Endodermal cell (in vitro differentiated cells): ENCODE measurements around the gene SAMD4B. TPM values are rescaled to one million over a fixed set of nuclear protein-coding genes. Genes with fewer than 3 reads are reported as not detected.
A peak's percentile ranks its signal among the peaks of the same experiment; 100 is the strongest.

Experiments
- DNase-seq: peaks from one replicate; pipeline ENCODE4 v3.0.0-alpha.2; 2017
- H3K27ac ChIP-seq: 2 replicates; pipeline ENCODE4 v1.5.1; 2013; ENCODE audit warnings: mild to moderate bottlenecking, low read depth, low read length, moderate library complexity
- H3K27me3 ChIP-seq: 2 replicates; pipeline ENCODE4 v1.6.1; 2013; ENCODE audit warnings: mild to moderate bottlenecking, low read length, moderate library complexity; ENCODE audit not compliant: insufficient read depth, control insufficient read depth, poor library complexity, severe bottlenecking
- H3K36me3 ChIP-seq: 2 replicates; pipeline ENCODE4 v1.7.0; 2013; ENCODE audit warnings: mild to moderate bottlenecking, low read length, moderate library complexity; ENCODE audit not compliant: control insufficient read depth, insufficient read depth
- H3K4me1 ChIP-seq: one replicate; pipeline ENCODE4 v1.7.0; 2013; ENCODE audit warnings: low read length; ENCODE audit not compliant: control insufficient read depth, insufficient read depth
- H3K4me3 ChIP-seq: 2 replicates; pipeline ENCODE4 v1.5.1; 2013; ENCODE audit warnings: mild to moderate bottlenecking, low read length, moderate library complexity
- H3K9ac ChIP-seq: 2 replicates; pipeline ENCODE4 v1.6.1; 2013; ENCODE audit warnings: mild to moderate bottlenecking, low read length, moderate library complexity; ENCODE audit not compliant: poor library complexity, severe bottlenecking; ENCODE audit errors: extremely low read depth
- H3K9me3 ChIP-seq: 2 replicates; pipeline ENCODE4 v1.6.1; 2013; ENCODE audit warnings: mild to moderate bottlenecking, low read length, moderate library complexity; ENCODE audit not compliant: control insufficient read depth
- H3K27ac Mint-ChIP-seq: 2 replicates; pipeline ENCODE4 v1.8.0; 2020; ENCODE audit warnings: mixed read lengths
- H3K27me3 Mint-ChIP-seq: 2 replicates; pipeline ENCODE4 v1.8.0; 2021; ENCODE audit warnings: mild to moderate bottlenecking, mixed read lengths; ENCODE audit not compliant: insufficient read depth
- H3K36me3 Mint-ChIP-seq: 2 replicates; pipeline ENCODE4 v1.8.0; 2020; ENCODE audit warnings: low read depth, mixed read lengths
- H3K4me1 Mint-ChIP-seq: 2 replicates; pipeline ENCODE4 v1.8.0; 2020; ENCODE audit warnings: mixed read lengths
- H3K4me3 Mint-ChIP-seq: 2 replicates; pipeline ENCODE4 v1.8.0; 2020; ENCODE audit warnings: mild to moderate bottlenecking, moderate library complexity, mixed read lengths
- H3K9me3 Mint-ChIP-seq: 2 replicates; pipeline ENCODE4 v1.8.0; 2020; ENCODE audit warnings: mild to moderate bottlenecking, mixed read lengths
- WGBS, 2 experiments: methylation state at CpG; one replicate each; pipeline versions ENCODE4 v1.1.5 to v1.1.7; 2013; ENCODE audit warnings: missing lambda C conversion rate in 2 of 2, mixed read lengths in 1 of 2; ENCODE audit not compliant: insufficient coverage in 1 of 2, insufficient read length in 1 of 2; 5-methylcytosine and 5-hydroxymethylcytosine counted together
- total RNA-seq, 2 donors: library from RNA; stranded (reverse); fragmentation: NEBNext Ultra II Directional in 1 of 2; extraction: Animal tissue kit (Norgen Biotek cat#: 25700) in 1 of 2; gene quantifications; 2 replicates in 1 of 2; 3 replicates in 1 of 2; pipeline ENCODE4 v1.2.1, GENCODE V29; 2021
- TF ChIP-seq, protein P1 (sequence below): fragments of 200-600 bp; sonication (generic); conservative IDR thresholded peaks from 2 replicates; pipeline ENCODE4 v1.5.0; 2021; ENCODE audit warnings: antibody characterized with exemption, mild to moderate bottlenecking

The SAMD4B gene
- total RNA-seq, 2 donors from 2014 or later, result 155 to 159 TPM

GRCh38 chr19:39306075-39306474, 36.1 kb upstream of the SAMD4B start:
- Histone ChIP-seq H3K4me3 (no peak overlapping the region), H3K9ac (no peak overlapping the region), H3K27ac (no peak overlapping the region), H3K27me3 (peaks cover 44% of the 10 kb centered on the region), H3K9me3 (no peaks in the 10 kb centered on the region), H3K36me3 (no peaks in the 10 kb centered on the region), H3K4me1 (no peaks in the 10 kb centered on the region)
- H3K36me3 Mint-ChIP-seq, result no peaks in the 10 kb centered on the region
- H3K4me3 Mint-ChIP-seq, result no peak overlapping the region
- peaks cover 6% of the 10 kb centered on the region for H3K4me1 Mint-ChIP-seq
- TF ChIP-seq, protein P1, sequence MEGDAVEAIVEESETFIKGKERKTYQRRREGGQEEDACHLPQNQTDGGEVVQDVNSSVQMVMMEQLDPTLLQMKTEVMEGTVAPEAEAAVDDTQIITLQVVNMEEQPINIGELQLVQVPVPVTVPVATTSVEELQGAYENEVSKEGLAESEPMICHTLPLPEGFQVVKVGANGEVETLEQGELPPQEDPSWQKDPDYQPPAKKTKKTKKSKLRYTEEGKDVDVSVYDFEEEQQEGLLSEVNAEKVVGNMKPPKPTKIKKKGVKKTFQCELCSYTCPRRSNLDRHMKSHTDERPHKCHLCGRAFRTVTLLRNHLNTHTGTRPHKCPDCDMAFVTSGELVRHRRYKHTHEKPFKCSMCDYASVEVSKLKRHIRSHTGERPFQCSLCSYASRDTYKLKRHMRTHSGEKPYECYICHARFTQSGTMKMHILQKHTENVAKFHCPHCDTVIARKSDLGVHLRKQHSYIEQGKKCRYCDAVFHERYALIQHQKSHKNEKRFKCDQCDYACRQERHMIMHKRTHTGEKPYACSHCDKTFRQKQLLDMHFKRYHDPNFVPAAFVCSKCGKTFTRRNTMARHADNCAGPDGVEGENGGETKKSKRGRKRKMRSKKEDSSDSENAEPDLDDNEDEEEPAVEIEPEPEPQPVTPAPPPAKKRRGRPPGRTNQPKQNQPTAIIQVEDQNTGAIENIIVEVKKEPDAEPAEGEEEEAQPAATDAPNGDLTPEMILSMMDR, result no peak
- no peaks in the 10 kb centered on the region for H3K9me3 Mint-ChIP-seq
- no peak overlapping the region for H3K27ac Mint-ChIP-seq
- no peak for DNase-seq
- peaks cover 61% of the 10 kb centered on the region for H3K27me3 Mint-ChIP-seq

GRCh38 chr19:39307046-39307821, 35.0 kb upstream of the SAMD4B start:
- DNase-seq, result peak; percentile 90
- Histone ChIP-seq H3K4me1 (no peaks in the 10 kb centered on the region), H3K36me3 (no peaks in the 10 kb centered on the region), H3K4me3 (peak overlapping the region; percentile 73), H3K27me3 (peaks cover 44% of the 10 kb centered on the region), H3K27ac (no peak overlapping the region), H3K9ac (no peak overlapping the region), H3K9me3 (no peaks in the 10 kb centered on the region)
- Mint-ChIP-seq H3K9me3 (no peaks in the 10 kb centered on the region), H3K4me3 (peak overlapping the region; percentile 52), H3K36me3 (peaks cover 3% of the 10 kb centered on the region), H3K27me3 (peaks cover 59% of the 10 kb centered on the region), H3K27ac (no peak overlapping the region), H3K4me1 (peaks cover 6% of the 10 kb centered on the region)
- 3% methylated on average over 29 to 71 of the region's 71 CpGs for WGBS, 2 experiments
- TF ChIP-seq, protein P1, result no peak

- Histone ChIP-seq H3K27ac (no peak overlapping the region), H3K36me3 (no peaks in the 10 kb centered on the region), H3K27me3 (peaks cover 44% of the 10 kb centered on the region), H3K9me3 (no peaks in the 10 kb centered on the region), H3K4me1 (no peaks in the 10 kb centered on the region), H3K9ac (no peak overlapping the region), H3K4me3 (peak overlapping the region; percentile 73)
- Mint-ChIP-seq H3K9me3 (no peaks in the 10 kb centered on the region), H3K27ac (no peak overlapping the region), H3K4me1 (peaks cover 6% of the 10 kb centered on the region), H3K36me3 (peaks cover 3% of the 10 kb centered on the region), H3K27me3 (peaks cover 59% of the 10 kb centered on the region), H3K4me3 (peak overlapping the region; percentile 52)
- DNase-seq, result peak; percentile 83
- WGBS, 2 experiments, result 13 to 14% methylated on average over 43 to 82 of the region's 82 CpGs
- TF ChIP-seq, protein P1, result peak; percentile 53
Observed at GRCh38 chr19:39307822-39308530, 34.2 kb upstream of the SAMD4B start.
